HUES48 (cell line): Measurements from ENCODE around the gene EP300.
"Not testable (repeated sequence)": the region's sequence is repeated elsewhere in the genome, so short reads cannot be mapped to it uniquely, and the experiment has no call there.

Source experiments
- H3K27ac ChIP-seq: one replicate; pipeline ENCODE4 v1.7.0; 2013; ENCODE audit warnings: low read depth, low read length, inconsistent platforms
- H3K27me3 ChIP-seq: 2 replicates; pipeline ENCODE4 v1.6.1; 2013; ENCODE audit warnings: mild to moderate bottlenecking, low read length; ENCODE audit not compliant: control insufficient read depth, insufficient read depth
- H3K36me3 ChIP-seq: 2 replicates; pipeline ENCODE4 v1.6.1; 2013; ENCODE audit warnings: low read length; ENCODE audit not compliant: control insufficient read depth, insufficient read depth
- H3K4me1 ChIP-seq: 2 replicates; pipeline ENCODE4 v1.6.1; 2013; ENCODE audit warnings: mild to moderate bottlenecking, low read length; ENCODE audit not compliant: control insufficient read depth, insufficient read depth
- H3K4me3 ChIP-seq: 2 replicates; pipeline ENCODE4 v1.5.1; 2013; ENCODE audit warnings: mild to moderate bottlenecking, low read depth, low read length
- H3K9ac ChIP-seq: 2 replicates; pipeline ENCODE4 v1.6.1; 2013; ENCODE audit warnings: mild to moderate bottlenecking, low read depth, low read length, moderate library complexity
- H3K9me3 ChIP-seq: 2 replicates; pipeline ENCODE4 v1.6.1; 2013; ENCODE audit warnings: low read length; ENCODE audit not compliant: control insufficient read depth, insufficient read depth

EP300 gene

GRCh38 chr22:41062146-41062545, 30.2 kb upstream of the EP300 start:
- Histone ChIP-seq H3K27me3 (no peaks in the 10 kb centered on the region), H3K9ac (no peak overlapping the region), H3K9me3 (no peaks in the 10 kb centered on the region), H3K36me3 (no peaks in the 10 kb centered on the region), H3K27ac (no peak overlapping the region), H3K4me1 (peaks cover 6% of the 10 kb centered on the region; the same call in 1 of the 2 replicates), H3K4me3 (no peak overlapping the region)

DNA sequence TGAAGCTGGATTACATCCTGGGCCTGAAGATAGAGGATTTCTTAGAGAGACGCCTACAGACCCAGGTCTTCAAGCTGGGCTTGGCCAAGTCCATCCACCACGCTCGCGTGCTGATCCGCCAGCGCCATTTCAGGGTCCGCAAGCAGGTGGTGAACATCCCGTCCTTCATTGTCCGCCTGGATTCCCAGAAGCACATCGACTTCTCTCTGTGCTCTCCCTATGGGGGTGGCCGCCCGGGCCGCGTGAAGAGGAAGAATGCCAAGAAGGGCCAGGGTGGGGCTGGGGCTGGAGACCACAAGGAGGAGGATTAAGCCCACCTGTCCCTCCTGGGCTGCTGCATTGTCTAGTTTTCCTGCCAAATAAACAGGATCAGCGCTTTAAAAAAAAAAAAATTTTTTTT, 28.1 kb upstream of the EP300 start:
- not testable (repeated sequence) for H3K4me1 ChIP-seq, H3K27me3 ChIP-seq, H3K9ac ChIP-seq, H3K4me3 ChIP-seq, H3K27ac ChIP-seq, H3K36me3 ChIP-seq, H3K9me3 ChIP-seq

DNA sequence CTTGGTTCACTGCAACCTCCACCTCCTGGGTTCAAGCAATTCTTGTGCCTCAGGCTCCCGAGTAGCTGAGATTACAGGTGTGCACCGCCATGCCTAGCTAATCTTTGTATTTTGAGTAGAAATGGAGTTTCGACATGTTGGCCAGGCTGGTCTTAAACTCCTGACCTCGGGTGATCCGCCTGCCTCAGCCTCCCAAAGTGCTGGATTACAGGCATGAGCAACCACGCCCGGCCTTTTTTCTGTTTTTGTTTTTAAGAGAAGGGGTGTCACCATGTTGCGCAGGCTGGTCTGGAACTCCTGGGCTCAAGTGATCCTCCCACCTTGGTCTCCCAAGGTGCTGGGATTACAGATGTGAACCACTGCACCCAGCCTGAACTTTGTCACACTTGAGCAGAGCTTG, 26.1 kb upstream of the EP300 start:
- not testable (repeated sequence) for H3K4me3 ChIP-seq, H3K27me3 ChIP-seq, H3K27ac ChIP-seq, H3K36me3 ChIP-seq, H3K4me1 ChIP-seq, H3K9me3 ChIP-seq, H3K9ac ChIP-seq

- not testable (repeated sequence) for H3K27ac ChIP-seq, H3K9me3 ChIP-seq, H3K27me3 ChIP-seq, H3K36me3 ChIP-seq, H3K9ac ChIP-seq, H3K4me1 ChIP-seq, H3K4me3 ChIP-seq
Measured at GRCh38 chr22:41067968-41068367, 24.4 kb upstream of the EP300 start.

GRCh38 chr22:41070665-41071331, 21.6 kb upstream of the EP300 start:
- H3K27me3 ChIP-seq, result no peaks in the 10 kb centered on the region
- no peak overlapping the region for H3K27ac ChIP-seq
- no peaks in the 10 kb centered on the region for H3K36me3 ChIP-seq
- no peak overlapping the region for H3K4me3 ChIP-seq
- no peaks in the 10 kb centered on the region for H3K4me1 ChIP-seq
- H3K9me3 ChIP-seq, result no peaks in the 10 kb centered on the region
- no peak overlapping the region for H3K9ac ChIP-seq

DNA sequence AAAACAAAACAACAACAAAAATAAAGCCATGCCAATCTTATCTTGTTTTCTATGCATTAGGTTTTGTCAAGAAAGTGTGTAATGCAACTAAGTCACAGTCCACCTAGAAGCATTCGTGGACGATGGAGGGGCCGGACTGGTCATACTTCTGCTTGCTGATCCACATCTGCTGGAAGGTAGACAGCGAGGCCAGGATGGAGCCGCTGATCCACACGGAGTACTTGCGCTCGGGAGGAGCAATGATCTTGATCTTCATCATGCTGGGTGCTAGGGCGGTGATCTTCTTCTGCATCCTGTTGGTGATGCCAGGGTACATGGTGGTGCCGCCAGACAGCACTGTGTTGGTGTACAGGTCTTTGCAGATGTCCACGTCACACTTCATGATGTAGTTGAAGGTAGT, 18.3 kb upstream of the EP300 start:
- no peak overlapping the region for H3K9ac ChIP-seq
- no peaks in the 10 kb centered on the region for H3K4me1 ChIP-seq
- H3K27me3 ChIP-seq, result no peaks in the 10 kb centered on the region
- H3K4me3 ChIP-seq, result no peak overlapping the region
- H3K36me3 ChIP-seq, result no peaks in the 10 kb centered on the region
- H3K27ac ChIP-seq, result no peak overlapping the region
- no peaks in the 10 kb centered on the region for H3K9me3 ChIP-seq

DNA sequence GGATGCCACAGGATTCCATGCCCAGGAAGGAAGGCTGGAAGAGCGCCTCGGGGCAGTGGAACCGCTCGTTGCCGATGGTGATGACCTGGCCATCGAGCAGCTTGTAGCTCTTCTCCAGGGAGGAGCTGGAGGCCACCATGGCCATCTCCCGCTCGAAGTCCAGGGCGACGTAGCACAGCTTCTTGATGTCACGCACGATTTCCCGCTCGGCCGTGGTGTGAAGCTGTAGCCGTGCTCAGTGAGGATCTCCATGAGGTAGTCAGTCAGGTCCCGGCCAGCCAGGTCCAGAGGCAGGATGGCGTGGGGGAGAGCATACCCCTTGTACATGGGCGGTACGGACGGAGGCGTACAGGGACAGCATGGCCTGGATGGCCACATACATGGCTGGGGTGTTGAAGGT, 17.9 kb upstream of the EP300 start:
- no peaks in the 10 kb centered on the region for H3K36me3 ChIP-seq
- no peak overlapping the region for H3K4me3 ChIP-seq
- H3K9me3 ChIP-seq, result no peaks in the 10 kb centered on the region
- H3K9ac ChIP-seq, result no peak overlapping the region
- H3K27me3 ChIP-seq, result no peaks in the 10 kb centered on the region
- no peaks in the 10 kb centered on the region for H3K4me1 ChIP-seq
- H3K27ac ChIP-seq, result no peak overlapping the region

GRCh38 chr22:41074941-41075710, 17.3 kb upstream of the EP300 start:
- no peaks in the 10 kb centered on the region for H3K4me1 ChIP-seq
- no peaks in the 10 kb centered on the region for H3K36me3 ChIP-seq
- H3K9me3 ChIP-seq, result no peaks in the 10 kb centered on the region
- H3K27ac ChIP-seq, result no peak overlapping the region
- no peak overlapping the region for H3K4me3 ChIP-seq
- no peak overlapping the region for H3K9ac ChIP-seq
- H3K27me3 ChIP-seq, result no peaks in the 10 kb centered on the region

- no peaks in the 10 kb centered on the region for H3K27me3 ChIP-seq
- no peak overlapping the region for H3K9ac ChIP-seq
- no peaks in the 10 kb centered on the region for H3K4me1 ChIP-seq
- no peak overlapping the region for H3K27ac ChIP-seq
- H3K9me3 ChIP-seq, result no peaks in the 10 kb centered on the region
- no peaks in the 10 kb centered on the region for H3K36me3 ChIP-seq
- H3K4me3 ChIP-seq, result no peak overlapping the region
Measured at GRCh38 chr22:41075946-41076345, 16.4 kb upstream of the EP300 start.

DNA sequence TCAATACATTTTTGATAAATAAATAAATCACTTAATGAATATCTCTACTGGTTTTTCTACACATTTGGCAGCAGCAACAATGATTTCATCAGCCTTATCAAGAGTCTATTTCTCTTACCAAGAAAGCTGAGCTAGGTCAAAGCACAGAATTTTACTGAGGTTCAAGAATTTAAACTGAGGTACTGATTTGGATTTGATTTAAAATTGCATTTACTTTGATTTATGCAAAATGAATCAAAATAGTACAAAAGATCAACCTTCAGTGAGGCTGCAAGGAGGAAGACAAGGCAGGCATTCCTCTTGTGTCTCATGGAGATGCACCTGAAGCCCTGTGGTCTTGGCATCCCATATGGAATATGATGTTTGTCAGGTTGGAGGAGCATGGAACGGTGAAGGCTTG, 15.5 kb upstream of the EP300 start:
- Histone ChIP-seq H3K9ac (no peak overlapping the region), H3K27me3 (no peaks in the 10 kb centered on the region)

GRCh38 chr22:41078931-41079330, 13.5 kb upstream of the EP300 start:
- no peaks in the 10 kb centered on the region for H3K4me1 ChIP-seq
- no peaks in the 10 kb centered on the region for H3K36me3 ChIP-seq
- no peaks in the 10 kb centered on the region for H3K27me3 ChIP-seq
- H3K4me3 ChIP-seq, result no peak overlapping the region
- no peak overlapping the region for H3K9ac ChIP-seq
- H3K27ac ChIP-seq, result no peak overlapping the region
- H3K9me3 ChIP-seq, result no peaks in the 10 kb centered on the region

More for the DNA sequence above, 15.5 kb upstream of the EP300 start:
- Histone ChIP-seq H3K4me1 (no peaks in the 10 kb centered on the region), H3K27ac (no peak overlapping the region), H3K9me3 (no peaks in the 10 kb centered on the region), H3K4me3 (no peak overlapping the region), H3K36me3 (no peaks in the 10 kb centered on the region)
